ENCODE measurements around the gene MIA3. TPM values are rescaled to one million over a fixed set of nuclear protein-coding genes. Genes with fewer than 3 reads are reported as not detected.

Gene MIA3
- total and polyA plus RNA-seq, 9 of the 15 experiments (the other 6 are each of a cell fraction or from before 2014, with no cell fraction given) = 21.6 to 89.4 (median 40.8) TPM

- peak within 1 kb of the TSS; percentile 98 for H2AFZ ChIP-seq (ENCODE audit: low read depth, low read length)
- in situ Hi-C loops (cut with MboI) = no loop called here
- TSS peak; percentile 72 for BruUV-seq (replicated peaks)
- DNase-seq (ENCODE audit: extremely low read depth in 1 of 4, low spot score in 3 of 4) (peak; percentile 89 to 96 (median 90)), ATAC-seq (peak; percentile 97), FAIRE-seq (peak; percentile 89)
- H3K79me2 ChIP-seq (ENCODE audit: control insufficient read depth, insufficient read depth, low read length) = peaks cover 45% of the 10 kb centered on the region
- peaks cover 33% of the 10 kb centered on the region for H3K36me3 ChIP-seq (ENCODE audit: control insufficient read depth, insufficient read depth, low read length)
- H3K9me1 ChIP-seq (ENCODE audit: control insufficient read depth, insufficient read depth, low read length) = no peaks in the 10 kb centered on the region
- peaks cover 0 to 3% of the 10 kb centered on the region in 2 experiments; a peak in 2 of 5 replicates for H3K4me1 ChIP-seq (replicated peaks in 1 of 2; ENCODE audit: control insufficient read depth in 2 of 2, insufficient read depth in 2 of 2, low read length in 2 of 2)
- H3K4me3 ChIP-seq = peak within 1 kb of the TSS; percentile 69
- H3K9ac ChIP-seq (ENCODE audit: insufficient read depth in 1 of 2, low read depth in 2 of 2, low read length in 2 of 2) = peak within 1 kb of the TSS; percentile 88 to 92
- POLR2A ChIA-PET = interaction anchor here (0.7 to 2.0 kb wide), 12 partner anchors 9 to 70 kb away, joined by 3 to 8 read pairs (median 3); no protein-coding TSS in a partner anchor
- intact Hi-C loops (cut with micrococcal nuclease) = loop anchor here (2.0 kb wide), 2 partner anchors 29 to 121 kb away; partner anchors contain the start of gene MIA3
- peak within 1 kb of the TSS; percentile 91 for H3K4me2 ChIP-seq (ENCODE audit: insufficient read depth, low read length)
- H4K20me1 ChIP-seq (replicated peaks; ENCODE audit: control insufficient read depth, insufficient read depth, low read length) = no peaks in the 10 kb centered on the region
- H3K27me3 ChIP-seq (ENCODE audit: control insufficient read depth in 2 of 2, insufficient read depth in 2 of 2, low read length in 2 of 2) = no peaks in the 10 kb centered on the region; a peak in 1 of 5 replicates
- CTCF ChIA-PET (ENCODE audit: low intra/inter-chr PET ratio) = no interaction called here
- under 1% methylated on average over 41 of the region's 41 CpGs for WGBS (ENCODE audit: insufficient coverage, low coverage, missing lambda C conversion rate)
- H3K27ac ChIP-seq (ENCODE audit: extremely low read depth, low read depth, low read length) = peak within 1 kb of the TSS; percentile 91
- H3K9me3 ChIP-seq (replicated peaks; ENCODE audit: control insufficient read depth, insufficient read depth, low read depth, low read length) = no peaks in the 10 kb centered on the region
- peak; percentile 70 for TF ChIP-seq HCFC1 (IDR thresholded peaks at IDR 0.05; ENCODE audit: low read depth, low read length)
- TF ChIP-seq, protein P1, sequence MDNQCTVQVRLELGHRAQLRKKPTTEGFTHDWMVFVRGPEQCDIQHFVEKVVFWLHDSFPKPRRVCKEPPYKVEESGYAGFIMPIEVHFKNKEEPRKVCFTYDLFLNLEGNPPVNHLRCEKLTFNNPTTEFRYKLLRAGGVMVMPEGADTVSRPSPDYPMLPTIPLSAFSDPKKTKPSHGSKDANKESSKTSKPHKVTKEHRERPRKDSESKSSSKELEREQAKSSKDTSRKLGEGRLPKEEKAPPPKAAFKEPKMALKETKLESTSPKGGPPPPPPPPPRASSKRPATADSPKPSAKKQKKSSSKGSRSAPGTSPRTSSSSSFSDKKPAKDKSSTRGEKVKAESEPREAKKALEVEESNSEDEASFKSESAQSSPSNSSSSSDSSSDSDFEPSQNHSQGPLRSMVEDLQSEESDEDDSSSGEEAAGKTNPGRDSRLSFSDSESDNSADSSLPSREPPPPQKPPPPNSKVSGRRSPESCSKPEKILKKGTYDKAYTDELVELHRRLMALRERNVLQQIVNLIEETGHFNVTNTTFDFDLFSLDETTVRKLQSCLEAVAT (IDR thresholded peaks at IDR 0.05) = 0 out of 4 replicates have a peak, but pooled peaks of 1 of the 2 experiments have one; percentile 19
- peak; percentile 73 for TF ChIP-seq ASH1L (IDR thresholded peaks at IDR 0.05; ENCODE audit: borderline replicate concordance, low read depth, partially characterized antibody)
- TF ChIP-seq ELK1 (CRISPR knock-in tag; IDR thresholded peaks at IDR 0.05) = no peak
- TF ChIP-seq ELF2 (CRISPR knock-in tag; IDR thresholded peaks at IDR 0.05) = peak; percentile 92
- peak; percentile 61; the same call in 1 of the 2 replicates for TF ChIP-seq DMBX1 (CRISPR knock-in tag; IDR thresholded peaks at IDR 0.05; ENCODE audit: borderline replicate concordance)
- TF ChIP-seq ATF7 (IDR thresholded peaks at IDR 0.05) = peak; percentile 80
- peak; percentile 86 for TF ChIP-seq RBBP5 (IDR thresholded peaks at IDR 0.05; ENCODE audit: borderline replicate concordance, insufficient read depth, low read length, poor library complexity, severe bottlenecking)
- TF ChIP-seq GATA2 (CRISPR knock-in tag; IDR thresholded peaks at IDR 0.05) = no peak
- peak; percentile 77 for TF ChIP-seq POLR2G (IDR thresholded peaks at IDR 0.05; ENCODE audit: low read depth, low read length)
- peak; percentile 68; the same call in 1 of the 2 replicates for TF ChIP-seq KLF13 (tag; IDR thresholded peaks at IDR 0.05; ENCODE audit: borderline replicate concordance, low read depth)
- 0 out of 2 replicates have a peak, but pooled peaks have one; percentile 6 for TF ChIP-seq CBFA2T2 (conservative IDR thresholded peaks at IDR 0.05)
- TF ChIP-seq ZNF740 (CRISPR knock-in tag; IDR thresholded peaks at IDR 0.05) = no peak
- no peak for TF ChIP-seq ZNF740 (tag; IDR thresholded peaks at IDR 0.05)
- no peak for TF ChIP-seq TRIM24 (IDR thresholded peaks at IDR 0.05)
Observed at GRCh38 chr1:222589462-222590302, 28.2 kb upstream of the MIA3 start, which contains the start of gene TAF1A. Gene TAF1A, minus strand, starts transcription at chr1:222589933.
